Activated CD4-positive, alpha-beta T cell treated with anti-CD3 and anti-CD28 coated beads, Interleukin-2, amount 10 ng/mL, durations not matched to agents 7 days and 5 days (primary cell): ENCODE results near the gene MED4. TPM values are rescaled to one million over a fixed set of nuclear protein-coding genes. Genes with fewer than 3 reads are reported as not detected.

Experiments used
- CTCF ChIA-PET: fragments of 350-600 bp; sonication (Branson Sonifier 250); formaldehyde crosslinking; loops from one replicate; lab custom pipeline; 2021; ENCODE audit warnings: antibody characterized with exemption; lab: Charles Lee
- POLR2A ChIA-PET: fragments of 350-600 bp; sonication (Branson Sonifier 250); formaldehyde crosslinking; loops from one replicate; lab custom pipeline; 2021; ENCODE audit warnings: antibody characterized with exemption; lab: Charles Lee
- DNase-seq: peaks from one replicate; pipeline ENCODE4 v3.0.0-alpha.2; 2020
- H3K27ac Mint-ChIP-seq: one replicate; pipeline ENCODE4 v1.8.0; 2021; ENCODE audit warnings: mild to moderate bottlenecking, moderate library complexity, mixed read lengths
- H3K27me3 Mint-ChIP-seq: one replicate; pipeline ENCODE4 v1.8.0; 2021; ENCODE audit warnings: mixed read lengths
- H3K36me3 Mint-ChIP-seq: one replicate; pipeline ENCODE4 v1.8.0; 2021; ENCODE audit warnings: low read depth, mixed read lengths
- H3K4me1 Mint-ChIP-seq: one replicate; pipeline ENCODE4 v1.8.0; 2021; ENCODE audit warnings: mixed read lengths
- H3K4me3 Mint-ChIP-seq: one replicate; pipeline ENCODE4 v1.8.0; 2021; ENCODE audit warnings: mild to moderate bottlenecking, moderate library complexity, mixed read lengths
- H3K9me3 Mint-ChIP-seq: one replicate; pipeline ENCODE4 v1.8.0; 2021; ENCODE audit warnings: mixed read lengths
- total RNA-seq, 2 experiments: library from RNA; stranded (reverse); gene quantifications; one replicate each; pipeline ENCODE4 v1.2.3, GENCODE V29; 2021

Gene MED4
- total RNA-seq, 2 experiments from 2014 or later: 63.1 to 72.2 TPM

- peaks cover 38% of the 10 kb centered on the region for H3K36me3 Mint-ChIP-seq
- H3K27me3 Mint-ChIP-seq: no peaks in the 10 kb centered on the region
- no peak overlapping the region for H3K27ac Mint-ChIP-seq
- no peaks in the 10 kb centered on the region for H3K4me1 Mint-ChIP-seq
- CTCF ChIA-PET: interaction anchor here (1.0 kb wide), 1 partner anchor 17 kb away, joined by 5 read pairs; the partner anchor contains the start of gene NUDT15
- H3K4me3 Mint-ChIP-seq: no peak overlapping the region
- DNase-seq: no peak
- no peaks in the 10 kb centered on the region for H3K9me3 Mint-ChIP-seq
- POLR2A ChIA-PET: interaction anchor here (0.6 kb wide), 1 partner anchor 11 kb away, joined by 4 read pairs; no protein-coding TSS in a partner anchor
These were observed 40.3 kb downstream of the MED4 start for GRCh38 chr13:48054601-48055000.

- no peak overlapping the region for H3K4me3 Mint-ChIP-seq
- H3K4me1 Mint-ChIP-seq: no peaks in the 10 kb centered on the region
- ChIA-PET CTCF (interaction anchor here (6.8 kb wide), 1 partner anchor 13 kb away, joined by 53 read pairs; the partner anchor contains the start of gene NUDT15), POLR2A (no interaction called here)
- peaks cover 51% of the 10 kb centered on the region for H3K36me3 Mint-ChIP-seq
- H3K9me3 Mint-ChIP-seq: no peaks in the 10 kb centered on the region
- DNase-seq: no peak
- H3K27me3 Mint-ChIP-seq: no peaks in the 10 kb centered on the region
- H3K27ac Mint-ChIP-seq: no peak overlapping the region
These were observed 44.4 kb downstream of the MED4 start for GRCh38 chr13:48050550-48050949.

GRCh38 chr13:48043789-48044503 lies 51.0 kb downstream of the MED4 start:
- H3K36me3 Mint-ChIP-seq: peaks cover 53% of the 10 kb centered on the region
- H3K4me3 Mint-ChIP-seq: peak overlapping the region; percentile 10
- no peak for DNase-seq
- ChIA-PET CTCF (interaction anchor here (1.5 to 2.5 kb wide), 3 partner anchors 9 to 51 kb away, joined by 4 to 8 read pairs (median 4); partner anchors contain the start of gene MED4), POLR2A (no interaction called here)
- H3K4me1 Mint-ChIP-seq: peaks cover 39% of the 10 kb centered on the region
- H3K9me3 Mint-ChIP-seq: no peaks in the 10 kb centered on the region
- no peaks in the 10 kb centered on the region for H3K27me3 Mint-ChIP-seq
- H3K27ac Mint-ChIP-seq: peak overlapping the region; percentile 88

- ChIA-PET POLR2A (no interaction called here), CTCF (interaction anchor here (1.5 to 2.5 kb wide), 3 partner anchors 8 to 52 kb away, joined by 4 to 8 read pairs (median 4); partner anchors contain the start of gene MED4)
- Mint-ChIP-seq H3K9me3 (no peaks in the 10 kb centered on the region), H3K36me3 (peaks cover 49% of the 10 kb centered on the region), H3K27me3 (no peaks in the 10 kb centered on the region), H3K4me3 (no peak overlapping the region), H3K4me1 (peaks cover 50% of the 10 kb centered on the region), H3K27ac (peak overlapping the region; percentile 88)
- no peak for DNase-seq
These were observed 52.0 kb downstream of the MED4 start for GRCh38 chr13:48042894-48043293.

GRCh38 chr13:48040896-48041295 lies 54.0 kb downstream of the MED4 start:
- POLR2A ChIA-PET: no interaction called here
- Mint-ChIP-seq H3K4me3 (no peak overlapping the region), H3K36me3 (peaks cover 41% of the 10 kb centered on the region), H3K27ac (no peak overlapping the region), H3K9me3 (no peaks in the 10 kb centered on the region), H3K27me3 (no peaks in the 10 kb centered on the region), H3K4me1 (peaks cover 63% of the 10 kb centered on the region)
- no peak for DNase-seq
- CTCF ChIA-PET: interaction anchor here (1.3 kb wide), 1 partner anchor 54 kb away, joined by 5 read pairs; the partner anchor contains the start of gene MED4

GRCh38 chr13:48040049-48040448 lies 54.9 kb downstream of the MED4 start:
- H3K9me3 Mint-ChIP-seq: no peaks in the 10 kb centered on the region
- H3K4me1 Mint-ChIP-seq: peaks cover 65% of the 10 kb centered on the region
- no peak for DNase-seq
- no peaks in the 10 kb centered on the region for H3K27me3 Mint-ChIP-seq
- peaks cover 40% of the 10 kb centered on the region for H3K36me3 Mint-ChIP-seq
- H3K4me3 Mint-ChIP-seq: no peak overlapping the region
- POLR2A ChIA-PET: no interaction called here
- H3K27ac Mint-ChIP-seq: peak overlapping the region; percentile 38
- CTCF ChIA-PET: interaction anchor here (0.8 to 1.3 kb wide), 2 partner anchors 8 to 55 kb away, joined by 4 to 5 read pairs; partner anchors contain the start of gene MED4

- H3K27me3 Mint-ChIP-seq: no peaks in the 10 kb centered on the region
These were observed 56.1 kb downstream of the MED4 start for GRCh38 chr13:48038761-48039160.

GRCh38 chr13:48037346-48038173 lies 57.3 kb downstream of the MED4 start, which contains the start of gene NUDT15:
Gene NUDT15 (plus strand): TSS chr13:48037726. CDS start chr13:48037747, 21 bp downstream.
- DNase-seq: peak; percentile 97
- Mint-ChIP-seq H3K27me3 (no peaks in the 10 kb centered on the region), H3K9me3 (peaks cover 13% of the 10 kb centered on the region), H3K27ac (peak within 1 kb of the TSS; percentile 94), H3K4me3 (peak within 1 kb of the TSS; percentile 90), H3K36me3 (peaks cover 47% of the 10 kb centered on the region), H3K4me1 (peaks cover 46% of the 10 kb centered on the region)
- ChIA-PET CTCF (interaction anchor here (0.5 to 3.1 kb wide), 40 partner anchors 10 to 815 kb away, joined by 3 to 53 read pairs (median 3); partner anchors contain the start of gene MED4), POLR2A (interaction anchor here (0.9 kb wide), 1 partner anchor 10 kb away, joined by 4 read pairs; no protein-coding TSS in a partner anchor)

More at GRCh38 chr13:48038761-48039160, 56.1 kb downstream of the MED4 start:
- ChIA-PET CTCF (interaction anchor here (0.7 to 3.1 kb wide), 14 partner anchors 10 to 540 kb away, joined by 3 to 53 read pairs (median 4); partner anchors contain the start of gene MED4), POLR2A (interaction anchor here (0.9 kb wide), 1 partner anchor 9 kb away, joined by 4 read pairs; no protein-coding TSS in a partner anchor)
- Mint-ChIP-seq H3K36me3 (peaks cover 50% of the 10 kb centered on the region), H3K9me3 (peaks cover 7% of the 10 kb centered on the region), H3K4me3 (peak overlapping the region; percentile 90), H3K27ac (peak overlapping the region; percentile 94), H3K4me1 (peaks cover 58% of the 10 kb centered on the region)
- DNase-seq: no peak

- POLR2A ChIA-PET: no interaction called here
- Mint-ChIP-seq H3K27me3 (no peaks in the 10 kb centered on the region), H3K36me3 (peaks cover 51% of the 10 kb centered on the region), H3K27ac (no peak overlapping the region), H3K4me3 (no peak overlapping the region), H3K4me1 (peaks cover 3% of the 10 kb centered on the region), H3K9me3 (peaks cover 40% of the 10 kb centered on the region)
- no peak for DNase-seq
- CTCF ChIA-PET: interaction anchor here (0.5 kb wide), 1 partner anchor 141 kb away, joined by 4 read pairs; no protein-coding TSS in a partner anchor
These were observed 65.0 kb downstream of the MED4 start for GRCh38 chr13:48029859-48030258.

GRCh38 chr13:48028066-48028465 lies 66.8 kb downstream of the MED4 start:
- Mint-ChIP-seq H3K4me1 (no peaks in the 10 kb centered on the region), H3K27ac (no peak overlapping the region), H3K9me3 (peaks cover 30% of the 10 kb centered on the region), H3K36me3 (peaks cover 40% of the 10 kb centered on the region), H3K27me3 (no peaks in the 10 kb centered on the region), H3K4me3 (no peak overlapping the region)
- no peak for DNase-seq
- POLR2A ChIA-PET: no interaction called here
- CTCF ChIA-PET: interaction anchor here (1.4 kb wide), 1 partner anchor 9 kb away, joined by 4 read pairs; the partner anchor contains the start of gene NUDT15
